ENCODE data around the gene C17orf113. TPM values are rescaled to one million over a fixed set of nuclear protein-coding genes. Genes with fewer than 3 reads are reported as not detected.
A peak's percentile ranks its signal among the peaks of the same experiment; 100 is the strongest.

The C17orf113 gene
- total and polyA plus RNA-seq, 2 of the 13 experiments (the other 11 are each of a cell fraction or from before 2014, with no cell fraction given): 0.87 to 1.1 TPM

- TF ChIP-seq ZGPAT (CRISPR knock-in tag; IDR thresholded peaks at IDR 0.05): peak; percentile 74; the same call in 1 of the 2 replicates
- TF ChIP-seq GATAD2A (CRISPR knock-in tag; IDR thresholded peaks at IDR 0.05): peak; percentile 94
- TF ChIP-seq KDM1A (CRISPR knock-in tag; IDR thresholded peaks at IDR 0.05): 0 out of 2 replicates have a peak, but pooled peaks have one; percentile 47
- TF ChIP-seq ZNF660 (CRISPR knock-in tag; IDR thresholded peaks at IDR 0.05; ENCODE audit: borderline replicate concordance, low read depth): no peak
- 0 out of 2 replicates have a peak, but pooled peaks have one; percentile 45 for TF ChIP-seq ZNF205 (CRISPR knock-in tag; IDR thresholded peaks at IDR 0.05)
- TF ChIP-seq SATB2 (CRISPR knock-in tag; IDR thresholded peaks at IDR 0.05): no peak
- TF ChIP-seq FOXP4 (CRISPR knock-in tag; IDR thresholded peaks at IDR 0.05): peak; percentile 67
- no peak for TF ChIP-seq FOXK2 (IDR thresholded peaks at IDR 0.05)
- TF ChIP-seq ZUFSP (CRISPR knock-in tag; IDR thresholded peaks at IDR 0.05; ENCODE audit: borderline replicate concordance): no peak
- peak; percentile 34; the same call in 1 of the 2 replicates for TF ChIP-seq ARID4A (CRISPR knock-in tag; IDR thresholded peaks at IDR 0.05; ENCODE audit: borderline replicate concordance)
- TF ChIP-seq CCAR2 (optimal IDR thresholded peaks at IDR 0.05; ENCODE audit: low read depth, low read length): peak; percentile 74
- peak; percentile 61 for TF ChIP-seq NCOA2 (CRISPR knock-in tag; IDR thresholded peaks at IDR 0.05)
- TF ChIP-seq ASH2L (IDR thresholded peaks at IDR 0.05; ENCODE audit: insufficient read length, low read depth, low read length): peak; percentile 43
- TF ChIP-seq ZMYM2 (CRISPR knock-in tag; IDR thresholded peaks at IDR 0.05): no peak
- TF ChIP-seq ATF4 (CRISPR knock-in tag; IDR thresholded peaks at IDR 0.05): peak in 1 of 2 experiments; percentile 50; a peak in 1 of 4 replicates
- peak; percentile 93 for TF ChIP-seq SOX5 (CRISPR knock-in tag; IDR thresholded peaks at IDR 0.05; ENCODE audit: borderline replicate concordance)
- peak; percentile 78; the same call in 1 of the 2 replicates for TF ChIP-seq MIXL1 (CRISPR knock-in tag; IDR thresholded peaks at IDR 0.05)
- TF ChIP-seq MXD4 (CRISPR knock-in tag; IDR thresholded peaks at IDR 0.05): 0 out of 2 replicates have a peak, but pooled peaks have one; percentile 50
Measured at GRCh38 chr17:41989702-41990419, 60.5 kb downstream of the C17orf113 start (continued).

All from HepG2 (cell line).